DMS153 treated with DMSO at 0.1 percent for 48 hours (cell line): ENCODE data around the gene TRPM8.

ENCODE experiments used
- DNase-seq: peaks from one replicate; lab custom pipeline; 2025; ENCODE audit not compliant: unreplicated experiment; lab: John Stamatoyannopoulos, UW

Gene TRPM8

GRCh38 chr2:234038076-234038802 is 121.1 kb downstream of the TRPM8 start:
- DNase-seq = no peak

DNA sequence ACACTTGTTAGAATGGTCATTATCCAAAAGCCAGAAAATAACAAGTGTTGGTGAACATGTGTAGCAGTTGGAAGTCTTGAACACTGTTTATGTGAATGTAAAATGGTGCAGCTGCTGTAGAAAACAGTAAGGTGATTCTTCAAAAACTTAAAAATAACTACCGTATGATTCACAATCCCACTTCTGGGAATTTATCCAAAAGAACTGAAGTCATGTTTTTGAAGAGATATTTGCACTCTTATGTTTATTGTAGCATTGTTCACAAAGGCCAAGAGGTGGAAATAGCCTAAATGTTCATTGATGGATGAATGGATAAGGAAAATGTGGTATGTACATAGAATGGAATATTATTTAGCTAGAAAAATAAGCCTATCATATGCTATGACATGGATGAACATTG is 127.0 kb downstream of the TRPM8 start:
- DNase-seq = no peak

- no peak for DNase-seq
These were observed 129.3 kb downstream of the TRPM8 start for GRCh38 chr2:234046521-234046920.

DNA sequence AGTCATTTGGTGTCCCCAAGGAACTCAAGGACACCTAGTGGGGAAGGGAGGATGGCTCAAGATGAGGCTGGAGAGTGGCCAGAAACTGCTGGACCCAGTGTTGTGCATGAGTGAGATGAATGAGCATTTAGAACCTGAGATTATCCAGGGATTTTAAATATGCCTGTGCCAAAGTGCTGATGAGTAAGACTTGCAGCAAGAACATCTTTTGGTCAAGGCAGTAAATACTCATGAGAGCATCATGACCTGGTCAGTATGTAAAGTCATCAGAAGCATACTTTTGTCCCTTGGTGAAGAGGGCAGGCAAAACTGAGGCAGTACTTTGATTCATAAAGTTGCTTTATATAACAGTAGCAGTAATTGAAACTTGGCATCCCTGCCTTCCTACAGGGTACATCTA is 130.2 kb downstream of the TRPM8 start:
- DNase-seq = no peak

DNA sequence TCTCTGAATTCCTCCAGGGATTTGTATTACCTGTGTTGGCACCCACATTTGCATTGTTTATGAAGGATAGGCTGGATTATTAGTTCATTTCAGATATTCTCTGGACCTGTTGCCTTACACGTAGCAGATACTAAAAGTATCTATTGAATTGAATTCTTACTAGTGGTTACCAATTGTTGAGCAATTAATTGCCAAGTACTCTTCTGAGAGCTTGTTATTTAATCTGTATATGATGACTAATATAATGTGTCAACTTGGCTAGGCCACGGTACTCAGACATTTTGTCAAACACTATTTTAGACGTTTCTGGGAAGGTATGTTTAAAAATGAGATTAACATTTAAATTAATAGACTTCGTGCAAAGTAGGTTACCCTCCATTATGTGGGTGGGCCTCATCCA is 130.9 kb downstream of the TRPM8 start:
- DNase-seq = no peak

DNA sequence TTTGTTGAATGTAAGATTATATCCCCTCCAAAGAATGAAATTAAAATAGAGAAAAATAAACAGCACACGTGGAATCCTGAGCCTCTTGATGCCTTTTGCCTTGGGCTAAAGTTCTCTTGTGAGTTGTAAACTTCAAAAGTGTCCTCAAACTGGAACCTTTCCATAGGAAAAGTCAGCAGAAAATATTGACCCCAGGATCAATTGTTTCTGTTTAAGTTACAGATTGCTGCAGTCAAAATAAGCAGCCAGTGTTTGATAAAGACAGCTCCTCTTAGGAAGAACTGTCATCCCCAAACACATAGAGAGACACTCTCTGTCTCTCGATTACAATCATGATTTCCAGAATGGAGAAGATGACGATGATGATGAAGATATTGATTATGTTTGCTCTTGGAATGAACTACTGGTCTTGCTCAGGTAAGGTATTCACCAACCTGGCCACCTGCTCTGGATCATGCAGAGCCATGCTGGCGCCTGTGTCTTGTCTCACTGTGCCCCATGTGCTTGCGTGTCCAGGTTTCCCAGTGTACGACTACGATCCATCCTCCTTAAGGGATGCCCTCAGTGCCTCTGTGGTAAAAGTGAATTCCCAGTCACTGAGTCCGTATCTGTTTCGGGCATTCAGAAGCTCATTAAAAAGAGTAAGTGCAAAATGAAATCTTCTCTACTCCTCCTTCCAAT is 133.4 kb downstream of the TRPM8 start, which contains the start of gene SPP2:
Gene SPP2, plus strand, starts transcription at position 248 of the 681 bp plus-strand sequence. Its CDS starts 85 bp downstream, at position 333.
- DNase-seq = no peak

GRCh38 chr2:234051374-234052070 is 134.3 kb downstream of the TRPM8 start:
- DNase-seq = no peak

DNA sequence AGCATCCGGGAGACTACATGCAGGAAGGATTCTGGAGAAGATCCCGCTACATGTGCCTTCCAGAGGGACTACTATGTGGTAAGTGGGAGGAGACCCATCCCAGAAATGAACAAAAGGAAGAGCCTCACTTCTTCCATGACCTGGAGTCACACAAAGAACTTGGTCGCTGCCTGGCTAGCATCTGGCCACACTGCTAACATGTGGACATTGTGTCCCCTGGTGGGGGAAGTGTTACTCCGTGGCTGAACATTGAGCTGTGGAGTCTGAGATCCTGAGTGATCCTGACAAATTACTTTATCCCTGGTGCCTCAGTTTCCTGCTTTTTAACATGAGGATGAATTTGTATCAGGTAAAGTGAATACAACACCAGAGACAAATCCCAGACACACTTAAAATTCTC is 141.7 kb downstream of the TRPM8 start:
- DNase-seq = no peak

DNA sequence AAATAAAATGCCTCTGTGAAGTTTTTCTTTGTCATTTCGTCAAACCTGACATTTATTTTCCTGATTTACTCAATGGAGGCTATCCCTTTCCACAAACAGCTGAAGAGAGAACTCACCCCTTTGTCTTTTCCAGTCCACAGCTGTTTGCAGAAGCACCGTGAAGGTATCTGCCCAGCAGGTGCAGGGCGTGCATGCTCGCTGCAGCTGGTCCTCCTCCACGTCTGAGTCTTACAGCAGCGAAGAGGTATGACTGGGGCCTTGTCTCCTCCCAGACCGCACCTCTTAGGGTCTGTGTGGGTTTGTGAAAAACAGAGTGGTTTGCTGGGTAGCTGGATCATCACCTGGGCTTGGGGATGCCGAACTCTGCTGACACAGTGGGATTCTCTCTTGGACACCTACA is 143.1 kb downstream of the TRPM8 start:
- DNase-seq = no peak

GRCh38 chr2:234061624-234062257 is 144.6 kb downstream of the TRPM8 start:
- DNase-seq = no peak

DNA sequence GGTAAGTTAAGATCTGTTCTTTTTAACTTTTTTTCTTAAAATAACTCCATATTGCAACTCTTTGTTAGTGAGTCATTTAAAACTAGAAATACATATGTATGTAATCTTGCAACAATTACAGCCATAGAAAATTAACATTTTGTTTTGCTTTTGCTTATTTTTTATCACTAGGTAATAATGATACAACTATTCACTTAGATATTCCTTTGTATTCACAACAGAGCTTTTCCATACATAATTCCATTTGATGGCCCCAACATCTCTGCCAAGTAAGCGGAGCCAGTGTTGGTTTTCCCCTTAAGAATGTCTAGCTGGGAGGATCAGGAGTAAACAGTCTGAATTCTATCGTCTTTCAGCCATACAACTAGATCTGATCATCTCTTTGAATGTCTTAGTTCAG is 149.4 kb downstream of the TRPM8 start:
- DNase-seq = no peak
